ENCODE results near the gene CGAS. TPM values are rescaled to one million over a fixed set of nuclear protein-coding genes. Genes with fewer than 3 reads are reported as not detected.

The CGAS gene
- total RNA-seq, 4 donors from 2014 or later: 1.8 to 11.2 (median 4.0) TPM

DNA sequence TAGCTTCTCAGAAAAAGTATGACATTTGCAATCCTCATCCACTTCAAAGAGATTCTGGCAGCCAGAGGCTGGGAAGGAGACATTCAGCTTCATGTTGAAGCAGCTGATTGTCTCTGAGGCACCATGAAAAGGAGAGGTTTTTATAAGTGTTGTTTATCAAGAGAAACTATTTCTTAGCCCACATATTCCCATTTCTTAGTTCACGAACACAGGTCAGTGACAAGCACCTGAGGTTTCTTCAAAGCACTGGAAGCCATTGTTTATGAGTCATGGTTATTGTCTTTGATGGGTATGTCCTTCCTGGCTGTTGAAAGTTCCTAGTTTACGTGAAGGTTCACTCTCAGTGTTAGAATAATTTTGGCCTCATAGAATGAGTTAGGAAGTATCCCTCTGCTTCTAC lies 60.4 kb downstream of the CGAS start:
- Histone ChIP-seq H3K36me3 (no peaks in the 10 kb centered on the region), H3K27ac (no peak overlapping the region), H3K9me3 (no peaks in the 10 kb centered on the region), H3K4me3 (no peak overlapping the region), H3K4me1 (peaks cover 0 to 8% (median 5%) of the 10 kb centered on the region in 4 donors), H3K27me3 (no peaks in the 10 kb centered on the region)
- no peak for DNase-seq
- TF ChIP-seq EP300 (IDR thresholded peaks at IDR 0.05; ENCODE audit: low read depth) (no peak), POLR2AphosphoS5 (IDR thresholded peaks at IDR 0.05) (no peak), POLR2A (IDR thresholded peaks at IDR 0.05) (no peak), CTCF (IDR thresholded peaks at IDR 0.05) (no peak)
- in situ Hi-C loops (cut with MboI; ENCODE audit: low pct_ligation_motif_present in 1 of 4, low pct_unique_long_range_greater_than_20kb in 1 of 4, low sequenced_read_pairs in 3 of 4): no loop called here
- WGBS, 2 donors (ENCODE audit: low coverage in 1 of 2): 83% methylated on average over 2 of the region's 2 CpGs
- intact Hi-C loops (cut with DNase I; ENCODE audit: low total_unique reads): no loop called here

- H3K9me3 ChIP-seq: no peaks in the 10 kb centered on the region
- no peak overlapping the region for H3K27ac ChIP-seq
- no peak for TF ChIP-seq EP300 (IDR thresholded peaks at IDR 0.05; ENCODE audit: low read depth)
- no peak for TF ChIP-seq CTCF (IDR thresholded peaks at IDR 0.05)
- TF ChIP-seq POLR2A (IDR thresholded peaks at IDR 0.05): no peak
- TF ChIP-seq POLR2AphosphoS5 (IDR thresholded peaks at IDR 0.05): no peak
- 71 to 72% methylated on average over 7 to 10 of the region's 10 CpGs for WGBS, 2 donors (ENCODE audit: low coverage in 1 of 2)
- no peak overlapping the region for H3K4me3 ChIP-seq
- peak; percentile 14 for DNase-seq
- no peaks in the 10 kb centered on the region for H3K36me3 ChIP-seq
- no peaks in the 10 kb centered on the region for H3K27me3 ChIP-seq
- in situ Hi-C loops (cut with MboI; ENCODE audit: low pct_ligation_motif_present in 1 of 4, low pct_unique_long_range_greater_than_20kb in 1 of 4, low sequenced_read_pairs in 3 of 4): no loop called here
- H3K4me1 ChIP-seq: peaks cover 0 to 8% (median 5%) of the 10 kb centered on the region in 4 donors
- intact Hi-C loops (cut with DNase I; ENCODE audit: low total_unique reads): no loop called here
Measured at GRCh38 chr6:73389854-73390253, 62.2 kb downstream of the CGAS start.

- in situ Hi-C loops (cut with MboI; ENCODE audit: low pct_ligation_motif_present in 1 of 4, low pct_unique_long_range_greater_than_20kb in 1 of 4, low sequenced_read_pairs in 3 of 4): no loop called here
- Histone ChIP-seq H3K4me1 (peaks cover 0 to 8% (median 5%) of the 10 kb centered on the region in 4 donors), H3K4me3 (peak overlapping the region; percentile 39 to 72 (median 46)), H3K27ac (peak overlapping the region; percentile 53 to 59 (median 55)), H3K9me3 (no peaks in the 10 kb centered on the region), H3K36me3 (no peaks in the 10 kb centered on the region), H3K27me3 (no peaks in the 10 kb centered on the region)
- TF ChIP-seq POLR2A (IDR thresholded peaks at IDR 0.05): peak; percentile 15
- TF ChIP-seq EP300 (IDR thresholded peaks at IDR 0.05; ENCODE audit: low read depth): no peak
- no peak for TF ChIP-seq POLR2AphosphoS5 (IDR thresholded peaks at IDR 0.05)
- TF ChIP-seq CTCF (IDR thresholded peaks at IDR 0.05): peak; percentile 27 to 44 (median 39)
- peak; percentile 68 for DNase-seq
- 1 to 21% methylated on average over 7 to 34 of the region's 38 CpGs for WGBS, 2 donors (ENCODE audit: low coverage in 1 of 2)
- intact Hi-C loops (cut with DNase I; ENCODE audit: low total_unique reads): no loop called here
Measured at GRCh38 chr6:73388800-73389512, 63.1 kb downstream of the CGAS start.

DNA sequence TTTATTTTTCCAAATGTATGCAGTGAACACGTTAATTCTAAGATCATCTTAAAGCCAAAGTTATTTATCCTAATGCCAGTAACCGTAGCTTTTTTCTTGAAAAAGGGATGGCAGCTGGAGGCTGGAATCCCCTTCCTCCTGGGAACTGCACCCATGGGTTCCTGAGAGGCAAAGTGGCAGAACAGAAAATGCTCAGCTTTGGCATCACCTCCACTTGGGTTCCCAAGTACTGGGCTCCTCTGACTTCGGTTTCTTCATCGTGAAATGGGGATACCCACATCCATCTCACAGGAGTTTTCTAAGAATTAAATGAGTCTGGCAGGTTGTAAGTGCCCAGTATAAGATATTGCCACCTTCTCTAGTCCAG lies 63.7 kb downstream of the CGAS start:
- H3K4me3 ChIP-seq: peak overlapping the region; percentile 39 to 72 (median 46)
- in situ Hi-C loops (cut with MboI; ENCODE audit: low pct_ligation_motif_present in 1 of 4, low pct_unique_long_range_greater_than_20kb in 1 of 4, low sequenced_read_pairs in 3 of 4) (no loop called here), intact Hi-C loops (cut with DNase I; ENCODE audit: low total_unique reads) (no loop called here)
- TF ChIP-seq POLR2AphosphoS5 (IDR thresholded peaks at IDR 0.05): no peak
- no peak for TF ChIP-seq CTCF (IDR thresholded peaks at IDR 0.05)
- no peak for TF ChIP-seq EP300 (IDR thresholded peaks at IDR 0.05; ENCODE audit: low read depth)
- TF ChIP-seq POLR2A (IDR thresholded peaks at IDR 0.05): no peak
- no peaks in the 10 kb centered on the region for H3K9me3 ChIP-seq
- H3K27ac ChIP-seq: peak overlapping the region in 1 of 4 donors; percentile 59
- no peaks in the 10 kb centered on the region for H3K27me3 ChIP-seq
- WGBS, 2 donors (ENCODE audit: low coverage in 1 of 2): 39 to 58% methylated on average over 2 to 4 of the region's 4 CpGs
- no peak for DNase-seq
- no peaks in the 10 kb centered on the region for H3K36me3 ChIP-seq
- H3K4me1 ChIP-seq: peaks cover 0 to 8% (median 5%) of the 10 kb centered on the region in 4 donors
